Uterus (tissue), 4 donors: ENCODE measurements around the gene CACNA1C. TPM values are rescaled to one million over a fixed set of nuclear protein-coding genes. Genes with fewer than 3 reads are reported as not detected.

ENCODE experiments used
- DNase-seq, 2 donors: peaks; one replicate each; pipeline ENCODE4 v3.0.0-alpha.2; 2019 to 2020
- H3K27ac ChIP-seq, 2 donors: fragments of 200-600 bp; sonication (generic); 1 replicate in 1 of 2; 2 replicates in 1 of 2; pipeline ENCODE4 v1.5.1; 2016 to 2018
- H3K27me3 ChIP-seq, 2 donors: fragments of 200-600 bp; sonication (generic); one replicate each; pipeline ENCODE4 v1.5.1; 2018 to 2019; ENCODE audit warnings: control low read depth in 1 of 2
- H3K36me3 ChIP-seq, 2 donors: fragments of 200-600 bp; sonication (generic); one replicate each; pipeline ENCODE4 v1.5.1; 2019; ENCODE audit warnings: control low read depth in 1 of 2
- H3K4me1 ChIP-seq, 2 donors: fragments of 200-600 bp; sonication (generic); one replicate each; pipeline ENCODE4 v1.5.1; 2018 to 2019; ENCODE audit warnings: control low read depth in 1 of 2
- H3K4me3 ChIP-seq, 2 donors: fragments of 200-600 bp; sonication (generic); 1 replicate in 1 of 2; 2 replicates in 1 of 2; pipeline ENCODE4 v1.5.1; 2018 to 2019; ENCODE audit warnings: mild to moderate bottlenecking in 1 of 2
- H3K9me3 ChIP-seq, 2 donors: fragments of 200-600 bp; sonication (generic); one replicate each; pipeline ENCODE4 v1.5.1; 2019; ENCODE audit warnings: control low read depth in 1 of 2
- POLR2A ChIP-seq, 2 donors: fragments of 450-650 bp; IDR thresholded peaks; one replicate each; pipeline ENCODE4 v1.6.1; 2016; ENCODE audit warnings: antibody characterized with exemption in 2 of 2, mild to moderate bottlenecking in 1 of 2, moderate library complexity in 1 of 2
- intact Hi-C: fragments of 100-400 bp; cut with DNase I; formaldehyde crosslinking; loops from one replicate; pipeline ENCODE4 v1.15.1; 2023; ENCODE audit warnings: low total_unique reads
- total RNA-seq, 4 donors: library from RNA; depleted of rRNA in 3 of 4; stranded (reverse); fragments of >200 nt in 3 of 4; gene quantifications; one replicate each; pipeline versions ENCODE4 v1.1.0 to v1.2.4, GENCODE V29; 2014 to 2023
- TF ChIP-seq, protein P1 (sequence below), 4 experiments: fragments of 200-600 bp in 2 of 4; fragments of 450-650 bp in 2 of 4; sonication (generic) in 2 of 4; IDR thresholded peaks; one replicate each; pipeline ENCODE4 v1.5.1; 2016 to 2019; ENCODE audit warnings: antibody characterized with exemption in 4 of 4, mild to moderate bottlenecking in 2 of 4, moderate library complexity in 1 of 4
- donor health status: DM: yes; HTN: yes; CAD: no.

CACNA1C gene
- total RNA-seq, 4 donors from 2014 or later = 15.9 to 121 (median 32.1) TPM

DNA sequence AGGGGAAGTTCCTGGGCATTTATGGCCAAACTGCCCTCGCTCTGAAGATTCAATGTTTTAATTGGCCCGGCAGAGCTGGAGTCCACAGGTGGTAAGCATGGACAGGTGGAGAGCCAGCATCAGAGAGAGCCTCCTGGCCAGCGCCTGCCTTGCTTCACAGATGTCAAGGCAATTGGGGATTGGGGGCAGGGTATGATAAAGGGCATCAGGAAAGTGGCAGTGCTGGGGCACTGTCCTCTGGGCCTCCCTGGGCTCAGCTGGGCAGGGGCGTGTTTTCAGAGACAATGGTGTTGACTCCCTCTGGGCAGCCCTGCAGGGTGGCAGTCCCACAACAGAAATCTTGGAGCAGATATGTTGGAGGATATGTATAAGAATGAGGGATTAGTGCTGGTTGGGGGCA, 237.3 kb downstream of the CACNA1C start:
- H3K4me1 ChIP-seq = peaks cover 4 to 15% of the 10 kb centered on the region in 2 donors
- DNase-seq = no peak
- H3K9me3 ChIP-seq = no peaks in the 10 kb centered on the region
- intact Hi-C loops = no loop called here
- H3K4me3 ChIP-seq = no peak overlapping the region
- TF ChIP-seq POLR2A (IDR thresholded peaks at IDR 0.05) = no peak
- TF ChIP-seq, protein P1, sequence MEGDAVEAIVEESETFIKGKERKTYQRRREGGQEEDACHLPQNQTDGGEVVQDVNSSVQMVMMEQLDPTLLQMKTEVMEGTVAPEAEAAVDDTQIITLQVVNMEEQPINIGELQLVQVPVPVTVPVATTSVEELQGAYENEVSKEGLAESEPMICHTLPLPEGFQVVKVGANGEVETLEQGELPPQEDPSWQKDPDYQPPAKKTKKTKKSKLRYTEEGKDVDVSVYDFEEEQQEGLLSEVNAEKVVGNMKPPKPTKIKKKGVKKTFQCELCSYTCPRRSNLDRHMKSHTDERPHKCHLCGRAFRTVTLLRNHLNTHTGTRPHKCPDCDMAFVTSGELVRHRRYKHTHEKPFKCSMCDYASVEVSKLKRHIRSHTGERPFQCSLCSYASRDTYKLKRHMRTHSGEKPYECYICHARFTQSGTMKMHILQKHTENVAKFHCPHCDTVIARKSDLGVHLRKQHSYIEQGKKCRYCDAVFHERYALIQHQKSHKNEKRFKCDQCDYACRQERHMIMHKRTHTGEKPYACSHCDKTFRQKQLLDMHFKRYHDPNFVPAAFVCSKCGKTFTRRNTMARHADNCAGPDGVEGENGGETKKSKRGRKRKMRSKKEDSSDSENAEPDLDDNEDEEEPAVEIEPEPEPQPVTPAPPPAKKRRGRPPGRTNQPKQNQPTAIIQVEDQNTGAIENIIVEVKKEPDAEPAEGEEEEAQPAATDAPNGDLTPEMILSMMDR (IDR thresholded peaks at IDR 0.05) = no peak
- H3K27ac ChIP-seq = no peak overlapping the region
- H3K27me3 ChIP-seq = no peaks in the 10 kb centered on the region
- H3K36me3 ChIP-seq = no peaks in the 10 kb centered on the region

DNA sequence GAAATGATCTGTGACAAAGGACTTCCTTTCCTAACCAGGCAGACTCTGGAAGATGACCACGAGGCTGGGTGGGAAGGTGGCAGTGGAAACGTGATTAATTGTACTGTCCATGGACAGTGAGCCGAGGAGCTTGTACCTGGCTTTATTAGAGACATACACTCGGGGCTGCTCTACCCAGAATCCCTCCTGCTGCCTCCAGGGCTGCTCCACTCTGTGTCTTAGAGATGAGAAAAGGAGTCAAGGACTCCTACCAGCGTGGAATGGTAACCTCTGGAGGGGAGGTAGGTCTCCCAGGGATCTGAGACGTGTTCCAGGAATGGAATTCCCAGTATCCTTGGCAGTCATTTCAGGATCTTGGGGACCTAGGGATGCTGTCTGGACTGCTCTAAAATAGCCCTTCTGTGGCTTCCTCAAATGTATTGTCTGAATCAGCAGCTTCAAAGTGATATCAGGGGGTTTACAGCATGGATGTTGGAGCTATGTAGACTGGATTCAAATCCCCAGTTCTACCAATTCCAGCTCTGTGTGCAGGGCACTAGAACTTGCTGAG, 237.8 kb downstream of the CACNA1C start:
- intact Hi-C loops = no loop called here
- Histone ChIP-seq H3K27me3 (no peaks in the 10 kb centered on the region), H3K27ac (no peak overlapping the region), H3K36me3 (no peaks in the 10 kb centered on the region), H3K4me1 (peaks cover 4 to 15% of the 10 kb centered on the region in 2 donors), H3K9me3 (no peaks in the 10 kb centered on the region), H3K4me3 (no peak overlapping the region)
- DNase-seq = no peak
- TF ChIP-seq, protein P1 (IDR thresholded peaks at IDR 0.05) = no peak
- TF ChIP-seq POLR2A (IDR thresholded peaks at IDR 0.05) = no peak

DNA sequence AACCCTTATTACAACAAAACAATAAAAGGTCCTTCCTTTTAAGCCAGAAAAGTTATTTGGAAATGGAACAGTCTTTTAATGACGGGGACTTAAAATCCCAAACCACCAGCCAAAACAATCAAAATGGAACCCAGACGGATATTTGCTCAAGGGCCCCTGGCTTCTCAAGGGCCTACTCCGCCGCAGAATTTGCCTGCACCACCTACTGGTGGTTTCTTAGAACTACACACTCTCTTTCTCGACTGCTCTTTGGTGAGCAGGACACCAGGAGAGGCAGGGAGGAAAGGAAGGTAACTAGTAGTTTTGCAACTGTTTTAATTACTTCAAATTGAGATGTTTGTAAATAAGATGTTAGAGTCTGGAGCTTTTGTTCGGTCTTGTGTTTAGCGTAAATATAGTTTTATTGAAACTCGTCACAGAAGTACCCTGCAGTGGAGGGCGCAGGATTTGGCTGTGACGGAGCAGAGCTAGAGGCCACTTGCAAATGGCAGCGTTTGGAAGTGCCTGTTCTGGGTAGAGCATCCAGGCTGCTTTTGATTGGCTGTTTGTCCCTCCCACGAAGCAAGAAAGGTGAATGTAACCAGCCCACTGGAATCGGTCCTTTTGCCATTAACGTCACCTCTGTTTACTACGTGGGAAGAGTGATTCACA, 238.5 kb downstream of the CACNA1C start:
- no peak for DNase-seq
- Histone ChIP-seq H3K27me3 (no peaks in the 10 kb centered on the region), H3K36me3 (no peaks in the 10 kb centered on the region), H3K9me3 (no peaks in the 10 kb centered on the region), H3K27ac (no peak overlapping the region), H3K4me3 (no peak overlapping the region), H3K4me1 (peaks cover 4 to 14% of the 10 kb centered on the region in 2 donors)
- TF ChIP-seq POLR2A (IDR thresholded peaks at IDR 0.05) = no peak
- TF ChIP-seq, protein P1 (IDR thresholded peaks at IDR 0.05) = peak; percentile 19 to 50 (median 47)
- intact Hi-C loops = no loop called here

DNA sequence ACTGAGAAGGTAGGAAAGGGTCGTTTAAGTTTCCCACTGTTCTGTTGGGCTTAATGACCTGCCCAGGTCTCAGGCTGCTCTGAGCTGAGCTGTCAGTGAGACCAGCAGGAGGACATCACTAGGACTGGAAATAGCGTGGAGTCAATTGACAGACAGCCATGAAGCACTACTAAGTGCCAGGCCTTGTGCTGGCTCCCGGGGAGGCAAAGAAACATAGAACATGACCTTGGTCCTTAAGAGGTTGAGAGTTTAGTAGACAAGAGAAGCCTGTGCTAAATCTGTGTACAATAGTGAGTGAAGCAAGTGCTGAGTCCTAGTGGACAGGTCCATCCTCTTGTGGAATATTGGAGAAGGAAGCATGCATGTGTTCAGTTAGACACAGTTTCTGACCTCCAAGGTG, 239.2 kb downstream of the CACNA1C start:
- Histone ChIP-seq H3K4me1 (peaks cover 4 to 7% of the 10 kb centered on the region in 2 donors), H3K9me3 (no peaks in the 10 kb centered on the region), H3K27me3 (no peaks in the 10 kb centered on the region), H3K4me3 (no peak overlapping the region), H3K27ac (no peak overlapping the region), H3K36me3 (no peaks in the 10 kb centered on the region)
- no peak for DNase-seq
- no peak for TF ChIP-seq POLR2A (IDR thresholded peaks at IDR 0.05)
- TF ChIP-seq, protein P1 (IDR thresholded peaks at IDR 0.05) = no peak
- intact Hi-C loops = no loop called here

DNA sequence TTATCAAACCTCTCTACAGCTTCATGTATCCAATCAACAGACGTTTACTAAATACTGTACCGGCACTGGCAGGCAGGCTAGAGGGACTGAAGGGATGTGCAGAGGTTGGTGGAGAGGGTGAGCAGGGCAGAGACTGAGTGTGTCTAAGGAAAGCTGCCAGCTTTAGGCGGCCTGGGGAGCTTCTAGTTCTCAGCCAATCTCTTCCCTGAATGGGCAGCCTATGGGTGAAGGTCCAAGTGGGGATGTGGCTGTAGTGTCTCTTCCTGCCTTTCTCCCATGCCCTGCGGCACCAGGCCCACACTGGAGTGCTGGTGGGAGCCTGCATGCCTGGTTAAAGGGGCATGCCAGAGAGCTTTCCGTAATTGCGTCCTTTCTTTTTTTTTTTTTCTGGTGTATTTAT, 239.8 kb downstream of the CACNA1C start:
- Histone ChIP-seq H3K27me3 (no peaks in the 10 kb centered on the region), H3K27ac (no peak overlapping the region), H3K9me3 (no peaks in the 10 kb centered on the region), H3K36me3 (no peaks in the 10 kb centered on the region), H3K4me1 (peaks cover 0 to under 1% of the 10 kb centered on the region in 2 donors), H3K4me3 (no peak overlapping the region)
- no peak for TF ChIP-seq POLR2A (IDR thresholded peaks at IDR 0.05)
- TF ChIP-seq, protein P1 (IDR thresholded peaks at IDR 0.05) = no peak
- DNase-seq = no peak
- intact Hi-C loops = no loop called here
